K562 (cell line): ENCODE results near the gene CCDC77. TPM values are rescaled to one million over a fixed set of nuclear protein-coding genes. Genes with fewer than 3 reads are reported as not detected.

Experiments used
- CLOCK ChIP-seq: fragments of 250-450 bp; sonication (Bioruptor Pico); IDR thresholded peaks from 2 replicates; pipeline ENCODE4 v1.4.0; 2020; ENCODE audit warnings: mild to moderate bottlenecking, moderate library complexity, borderline replicate concordance
- FOXM1 ChIP-seq, 2 experiments: fragments of 450-650 bp in 1 of 2; sonication (generic) in 1 of 2; formaldehyde crosslinking in 1 of 2; IDR thresholded peaks; 2 replicates each; pipeline versions ENCODE4 v1.6.1 to v1.9.0; 2017 to 2022; ENCODE audit warnings: low read depth in 2 of 2, mild to moderate bottlenecking in 2 of 2, missing genetic modification reagents in 1 of 2, moderate library complexity in 1 of 2
- KAT7 ChIP-seq: sonication (generic); formaldehyde crosslinking; IDR thresholded peaks from 2 replicates; pipeline ENCODE4 v1.8.0; 2022; ENCODE audit warnings: missing genetic modification reagents, mild to moderate bottlenecking, borderline replicate concordance
- NFRKB ChIP-seq: fragments of 450-650 bp; IDR thresholded peaks from 2 replicates; pipeline ENCODE4 v1.6.1; 2016; ENCODE audit warnings: low read depth
- NUFIP1 ChIP-seq: fragments of 450-650 bp; IDR thresholded peaks from 2 replicates; pipeline ENCODE4 v1.6.1; 2018; ENCODE audit not compliant: partially characterized antibody
- RFX7 ChIP-seq: fragments of 250-450 bp; sonication (Bioruptor Pico); IDR thresholded peaks from 2 replicates; pipeline ENCODE4 v1.5.1; 2021; ENCODE audit warnings: mild to moderate bottlenecking
- RREB1 ChIP-seq: fragments of 250-450 bp; sonication (Bioruptor Pico); IDR thresholded peaks from 2 replicates; pipeline ENCODE4 v1.4.0; 2020
- SIRT6 ChIP-seq: IDR thresholded peaks from one replicate; pipeline ENCODE4 v1.6.1; 2012; ENCODE audit warnings: low read depth, mild to moderate bottlenecking, control low read depth, inconsistent platforms, low read length, moderate library complexity
- STAG1 ChIP-seq: sonication (generic); formaldehyde crosslinking; IDR thresholded peaks from 2 replicates; pipeline ENCODE4 v1.5.0; 2020; ENCODE audit warnings: missing genetic modification reagents, borderline replicate concordance
- TAF15 ChIP-seq: fragments of 200-400 bp; formaldehyde crosslinking; IDR thresholded peaks from 2 replicates; pipeline ENCODE4 v1.6.1; 2017; ENCODE audit warnings: mild to moderate bottlenecking, low read depth, low read length, moderate library complexity
- TCF7L2 ChIP-seq: fragments of 150-350 bp; IDR thresholded peaks from 2 replicates; pipeline ENCODE4 v1.6.1; 2016; ENCODE audit warnings: low read depth, mild to moderate bottlenecking, low read length, moderate library complexity
- THRA ChIP-seq: fragments of 450-650 bp; IDR thresholded peaks from 2 replicates; pipeline ENCODE4 v1.6.1; 2017; ENCODE audit warnings: mild to moderate bottlenecking, moderate library complexity
- XRCC4 ChIP-seq: IDR thresholded peaks from one replicate; pipeline ENCODE4 v1.6.1; 2011; ENCODE audit not compliant: insufficient read depth, insufficient read length; ENCODE audit errors: extremely low read depth
- ZBTB17 ChIP-seq: fragments of 450-650 bp; formaldehyde crosslinking; IDR thresholded peaks from 2 replicates; pipeline ENCODE4 v1.4.0; 2020; ENCODE audit warnings: mild to moderate bottlenecking
- ZNF282 ChIP-seq: sonication (generic); formaldehyde crosslinking; IDR thresholded peaks from 2 replicates; pipeline ENCODE4 v1.8.1; 2023; ENCODE audit warnings: missing genetic modification reagents
- ZNF561 ChIP-seq: fragments of 450-650 bp; formaldehyde crosslinking; conservative IDR thresholded peaks from 2 replicates; pipeline ENCODE4 v1.4.0; 2020; ENCODE audit warnings: mild to moderate bottlenecking, moderate library complexity
- ZNF699 ChIP-seq: fragments of 250-450 bp; sonication (Bioruptor Pico); IDR thresholded peaks from 2 replicates; pipeline ENCODE4 v1.8.0; 2021; ENCODE audit warnings: mild to moderate bottlenecking, moderate library complexity; ENCODE audit not compliant: insufficient replicate concordance
- polyA plus RNA-seq, 8 experiments: library from polyadenylated mRNA; depleted of rRNA in 4 of 8; stranded (reverse) in 5 of 8; unstranded in 3 of 8; fragments of >200 nt; fragmentation: Nextera tagmentation in 2 of 8; fragmentation: Illumina TruSeq in 1 of 8; extraction: Ambion mirVana in 2 of 8; extraction: Trizol in 1 of 8; gene quantifications; 2 replicates each; pipeline versions ENCODE4 v1.2.1 to v1.2.3, GENCODE V29; 2011 to 2014; ENCODE audit warnings: inconsistent platforms in 1 of 8, missing spikeins in 1 of 8
- total RNA-seq, 7 experiments: library from RNA; depleted of rRNA in 6 of 7; stranded (reverse); fragments of >200 nt in 6 of 7; fragmentation: Illumina TruSeq in 2 of 7; extraction: Trizol in 2 of 7; gene quantifications; 2 replicates each; pipeline versions ENCODE4 v1.2.1 to v1.2.3, GENCODE V29; 2011 to 2021; ENCODE audit warnings: low replicate concordance in 1 of 7

Gene CCDC77
- total and polyA plus RNA-seq, 9 of the 15 experiments (the other 6 are each of a cell fraction or from before 2014, with no cell fraction given), result 10.5 to 26.5 (median 17.8) TPM

- TF ChIP-seq NFRKB (peak; percentile 56; the same call in 1 of the 2 replicates), ZNF282 (CRISPR knock-in tag) (no peak), KAT7 (peak; percentile 87; the same call in 1 of the 2 replicates), TAF15 (no peak), ZNF561 (CRISPR knock-in tag) (no peak), XRCC4 (no peak), TCF7L2 (0 out of 2 replicates have a peak, but pooled peaks have one; percentile 8), ZNF699 (CRISPR knock-in tag) (no peak), ZBTB17 (CRISPR knock-in tag) (no peak), RREB1 (CRISPR knock-in tag) (no peak), THRA (no peak), RFX7 (CRISPR knock-in tag) (no peak), CLOCK (CRISPR knock-in tag) (no peak), FOXM1 (IDR thresholded peaks at IDR 0.05; ENCODE audit: low read depth) (no peak), FOXM1 (CRISPR knock-in tag; IDR thresholded peaks at IDR 0.05; ENCODE audit: low read depth) (no peak), STAG1 (CRISPR knock-in tag) (no peak), SIRT6 (no peak), NUFIP1 (no peak)
These were observed 12.0 kb upstream of the CCDC77 start, which contains the start of gene KDM5A (continued) for GRCh38 chr12:389142-390096.
